Suprapubic skin (tissue), 3 donors: Measurements from ENCODE around the gene SKA3.

ENCODE experiments used
- EP300 ChIP-seq: sonication (generic); formaldehyde crosslinking; IDR thresholded peaks from one replicate; pipeline ENCODE4 v1.6.1; 2017; ENCODE audit warnings: antibody characterized with exemption
- TF ChIP-seq, protein P1 (sequence below), 2 donors: fragments of 200-600 bp in 1 of 2; fragments of 450-650 bp in 1 of 2; sonication (generic) in 1 of 2; IDR thresholded peaks; one replicate each; pipeline ENCODE4 v1.5.1; 2016 to 2019; ENCODE audit warnings: antibody characterized with exemption in 2 of 2, mild to moderate bottlenecking in 1 of 2, moderate library complexity in 1 of 2

DNA sequence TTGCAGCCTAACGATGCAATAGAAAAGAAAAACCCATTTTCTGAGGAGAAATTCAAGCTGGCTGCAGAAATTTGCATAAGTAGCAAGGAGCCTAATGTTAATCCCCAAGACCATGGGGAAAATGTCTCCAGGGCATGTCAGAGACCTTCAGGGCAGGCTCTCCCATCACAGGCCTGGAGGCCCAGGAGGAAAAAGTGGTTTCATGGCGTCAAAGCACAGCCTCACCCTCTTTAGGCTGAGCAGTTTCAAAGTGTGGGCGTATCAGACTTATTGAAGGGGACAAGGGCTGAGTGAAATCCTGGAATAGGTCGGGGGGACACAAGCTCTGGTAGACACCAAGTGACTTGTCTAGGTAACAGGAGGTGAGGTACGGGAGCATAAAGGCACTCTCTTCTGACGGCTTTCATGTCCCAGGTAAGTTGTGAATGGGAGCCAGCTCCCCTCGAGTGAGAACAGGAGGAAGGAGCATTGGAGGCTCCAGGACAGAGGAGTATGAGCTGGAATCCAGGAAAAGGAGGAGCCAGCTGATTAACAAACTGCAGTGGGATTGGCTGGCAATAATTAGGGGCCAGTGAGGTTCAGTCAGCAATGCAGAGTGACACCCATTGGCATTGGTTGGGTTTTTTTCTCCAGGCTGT is 35.9 kb upstream of the SKA3 start:
- TF ChIP-seq, protein P1, sequence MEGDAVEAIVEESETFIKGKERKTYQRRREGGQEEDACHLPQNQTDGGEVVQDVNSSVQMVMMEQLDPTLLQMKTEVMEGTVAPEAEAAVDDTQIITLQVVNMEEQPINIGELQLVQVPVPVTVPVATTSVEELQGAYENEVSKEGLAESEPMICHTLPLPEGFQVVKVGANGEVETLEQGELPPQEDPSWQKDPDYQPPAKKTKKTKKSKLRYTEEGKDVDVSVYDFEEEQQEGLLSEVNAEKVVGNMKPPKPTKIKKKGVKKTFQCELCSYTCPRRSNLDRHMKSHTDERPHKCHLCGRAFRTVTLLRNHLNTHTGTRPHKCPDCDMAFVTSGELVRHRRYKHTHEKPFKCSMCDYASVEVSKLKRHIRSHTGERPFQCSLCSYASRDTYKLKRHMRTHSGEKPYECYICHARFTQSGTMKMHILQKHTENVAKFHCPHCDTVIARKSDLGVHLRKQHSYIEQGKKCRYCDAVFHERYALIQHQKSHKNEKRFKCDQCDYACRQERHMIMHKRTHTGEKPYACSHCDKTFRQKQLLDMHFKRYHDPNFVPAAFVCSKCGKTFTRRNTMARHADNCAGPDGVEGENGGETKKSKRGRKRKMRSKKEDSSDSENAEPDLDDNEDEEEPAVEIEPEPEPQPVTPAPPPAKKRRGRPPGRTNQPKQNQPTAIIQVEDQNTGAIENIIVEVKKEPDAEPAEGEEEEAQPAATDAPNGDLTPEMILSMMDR (IDR thresholded peaks at IDR 0.05) = no peak
- no peak for TF ChIP-seq EP300
